ENCODE data around the gene PMFBP1.

Gene PMFBP1, protein sequence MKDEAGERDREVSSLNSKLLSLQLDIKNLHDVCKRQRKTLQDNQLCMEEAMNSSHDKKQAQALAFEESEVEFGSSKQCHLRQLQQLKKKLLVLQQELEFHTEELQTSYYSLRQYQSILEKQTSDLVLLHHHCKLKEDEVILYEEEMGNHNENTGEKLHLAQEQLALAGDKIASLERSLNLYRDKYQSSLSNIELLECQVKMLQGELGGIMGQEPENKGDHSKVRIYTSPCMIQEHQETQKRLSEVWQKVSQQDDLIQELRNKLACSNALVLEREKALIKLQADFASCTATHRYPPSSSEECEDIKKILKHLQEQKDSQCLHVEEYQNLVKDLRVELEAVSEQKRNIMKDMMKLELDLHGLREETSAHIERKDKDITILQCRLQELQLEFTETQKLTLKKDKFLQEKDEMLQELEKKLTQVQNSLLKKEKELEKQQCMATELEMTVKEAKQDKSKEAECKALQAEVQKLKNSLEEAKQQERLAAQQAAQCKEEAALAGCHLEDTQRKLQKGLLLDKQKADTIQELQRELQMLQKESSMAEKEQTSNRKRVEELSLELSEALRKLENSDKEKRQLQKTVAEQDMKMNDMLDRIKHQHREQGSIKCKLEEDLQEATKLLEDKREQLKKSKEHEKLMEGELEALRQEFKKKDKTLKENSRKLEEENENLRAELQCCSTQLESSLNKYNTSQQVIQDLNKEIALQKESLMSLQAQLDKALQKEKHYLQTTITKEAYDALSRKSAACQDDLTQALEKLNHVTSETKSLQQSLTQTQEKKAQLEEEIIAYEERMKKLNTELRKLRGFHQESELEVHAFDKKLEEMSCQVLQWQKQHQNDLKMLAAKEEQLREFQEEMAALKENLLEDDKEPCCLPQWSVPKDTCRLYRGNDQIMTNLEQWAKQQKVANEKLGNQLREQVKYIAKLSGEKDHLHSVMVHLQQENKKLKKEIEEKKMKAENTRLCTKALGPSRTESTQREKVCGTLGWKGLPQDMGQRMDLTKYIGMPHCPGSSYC

DNA sequence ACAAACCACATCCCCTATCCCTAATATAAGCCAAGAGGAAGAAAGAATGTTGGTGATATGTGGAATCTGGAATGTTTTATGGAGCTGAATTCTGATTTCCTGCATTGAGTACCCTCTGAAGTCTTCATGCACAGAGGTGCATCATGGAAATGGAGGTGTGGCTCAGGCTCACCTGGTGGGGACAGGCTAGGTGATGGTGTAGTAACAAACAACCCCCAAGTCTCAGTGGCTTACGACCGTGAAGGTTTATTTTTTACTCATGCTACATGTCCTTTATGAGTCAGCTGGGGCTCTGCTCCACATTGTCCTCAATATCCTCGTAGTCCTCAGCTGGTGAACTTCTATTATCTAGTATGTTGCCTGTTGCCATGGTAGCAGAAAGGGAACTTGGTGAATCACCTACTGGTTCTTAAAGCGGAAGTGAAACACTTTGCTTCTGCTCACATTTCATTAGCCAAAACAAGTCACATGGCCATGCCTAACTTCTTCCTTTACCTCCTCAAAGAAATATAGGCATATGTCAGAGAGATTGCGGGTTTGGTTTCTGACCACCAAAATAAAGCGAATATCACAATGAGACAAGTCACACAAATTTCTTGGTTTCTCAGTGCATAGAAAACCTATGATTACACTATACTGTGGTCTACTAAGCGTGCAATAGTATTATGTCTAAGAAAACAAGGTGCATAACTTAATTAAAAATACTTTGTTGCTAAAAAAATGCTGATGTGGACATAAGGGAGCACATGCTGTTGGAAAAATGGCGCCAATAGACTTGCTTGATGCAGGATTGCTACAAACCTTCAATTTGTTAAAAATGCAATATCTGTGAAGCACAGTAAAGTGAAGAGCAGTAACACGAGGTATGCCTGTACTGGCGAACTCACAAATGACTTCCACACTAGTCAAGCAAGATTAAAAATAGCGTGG is at the start of gene PMFBP1:
Gene PMFBP1 (minus strand): TSS at position 51 of the 930 bp plus-strand sequence. CDS start 947 bp downstream, outside the sequence.
- peak; percentile 2 to 8 (median 3) for DNase-seq (ENCODE audit: low read depth in 2 of 3, low spot score in 1 of 3)

DNA sequence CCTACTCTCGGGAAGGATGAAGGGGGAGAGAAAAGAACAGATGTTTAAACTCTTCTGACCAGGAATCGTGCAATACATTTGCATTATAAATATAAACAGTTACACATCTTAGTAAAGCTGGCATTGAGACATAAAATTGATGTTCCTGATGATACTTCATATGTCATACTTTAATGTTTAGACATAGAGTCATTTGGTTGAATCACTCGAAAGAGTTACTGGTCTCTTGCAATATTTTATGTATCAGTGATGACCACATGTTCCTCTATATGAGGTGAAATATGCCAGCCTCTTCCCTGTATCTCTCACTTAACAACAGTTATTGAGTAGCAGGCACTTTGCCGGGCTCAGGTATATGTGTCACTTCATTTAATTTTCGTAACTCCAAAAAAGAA is 49.7 kb upstream of the PMFBP1 start:
- no peak for DNase-seq (ENCODE audit: low read depth in 2 of 3, low spot score in 1 of 3)

DNA sequence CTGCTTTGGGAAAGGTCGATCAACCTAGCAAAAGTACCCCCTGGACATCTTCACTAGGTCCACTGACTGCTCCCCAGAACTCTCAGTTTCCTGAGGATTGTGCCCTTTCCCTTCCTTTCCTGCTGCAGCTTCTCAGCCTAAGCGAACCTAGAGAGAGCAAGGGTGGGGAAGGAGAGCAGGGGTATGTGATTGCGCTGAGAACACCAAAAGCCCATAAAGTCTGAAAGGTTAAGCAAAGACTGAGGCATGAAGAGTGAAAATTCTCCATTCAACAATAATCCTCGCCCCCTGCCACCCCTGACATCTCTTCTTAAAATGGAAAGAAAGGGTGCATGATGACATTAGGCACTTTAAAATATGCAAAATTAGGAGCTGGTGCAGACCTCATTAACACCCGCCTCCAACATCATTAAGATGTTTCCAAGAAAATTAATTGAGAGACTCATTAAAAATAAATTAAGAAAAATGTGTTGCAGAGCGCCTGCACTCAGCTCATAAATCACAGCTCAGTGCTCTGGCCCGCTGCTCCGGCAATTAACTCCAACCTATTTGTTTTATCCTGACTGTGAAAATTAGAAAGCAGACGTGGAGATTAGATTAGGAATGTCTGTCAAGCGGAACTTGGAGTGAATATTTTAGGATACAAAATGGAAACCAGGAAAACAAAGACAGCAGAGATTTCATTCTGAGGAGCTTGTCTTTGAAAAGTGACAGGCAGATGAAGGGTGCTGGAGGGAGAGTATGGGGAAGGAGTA is 49.1 kb upstream of the PMFBP1 start:
- no peak for DNase-seq (ENCODE audit: low read depth in 2 of 3, low spot score in 1 of 3)

DNA sequence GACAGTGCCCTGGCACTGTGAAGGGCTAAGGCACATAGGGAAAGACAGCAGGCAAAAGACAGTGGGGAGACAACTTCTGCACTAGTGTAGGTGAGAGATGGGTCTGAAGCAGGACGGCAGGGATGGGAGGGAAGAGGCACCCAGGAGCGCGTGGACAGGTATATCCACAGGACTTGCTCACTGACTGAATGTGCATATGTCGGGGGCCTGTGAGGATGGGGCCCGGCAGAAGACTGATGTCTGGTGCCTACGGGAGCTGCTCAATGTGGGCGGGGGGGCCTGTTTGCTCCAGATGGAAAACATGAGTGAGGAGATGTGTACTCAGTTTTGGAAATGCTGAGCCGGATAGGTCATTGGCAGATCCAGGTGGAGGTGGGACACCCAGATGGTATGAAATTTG is 47.3 kb upstream of the PMFBP1 start:
- DNase-seq (ENCODE audit: low read depth in 2 of 3, low spot score in 1 of 3): no peak

DNA sequence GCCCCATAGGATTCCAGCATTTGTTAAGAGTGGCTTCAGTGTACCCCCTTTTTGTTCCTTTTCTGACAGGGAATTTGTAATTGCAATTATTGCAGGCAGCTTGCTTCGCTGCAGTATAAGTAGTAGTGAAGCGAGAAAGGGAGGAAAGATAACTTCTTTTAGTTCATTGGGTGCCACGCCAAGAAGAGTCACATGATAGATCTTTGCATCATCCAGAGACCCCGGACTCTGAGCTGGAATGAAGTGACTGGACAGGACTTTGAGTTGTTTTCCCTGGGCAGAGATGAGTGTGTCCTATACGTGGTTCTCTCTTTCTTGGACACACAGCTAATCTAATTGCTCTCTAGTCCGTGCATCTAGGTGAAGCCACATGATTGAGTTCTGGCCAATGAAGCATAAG is 44.8 kb upstream of the PMFBP1 start:
- DNase-seq (ENCODE audit: low read depth in 2 of 3, low spot score in 1 of 3): no peak

DNA sequence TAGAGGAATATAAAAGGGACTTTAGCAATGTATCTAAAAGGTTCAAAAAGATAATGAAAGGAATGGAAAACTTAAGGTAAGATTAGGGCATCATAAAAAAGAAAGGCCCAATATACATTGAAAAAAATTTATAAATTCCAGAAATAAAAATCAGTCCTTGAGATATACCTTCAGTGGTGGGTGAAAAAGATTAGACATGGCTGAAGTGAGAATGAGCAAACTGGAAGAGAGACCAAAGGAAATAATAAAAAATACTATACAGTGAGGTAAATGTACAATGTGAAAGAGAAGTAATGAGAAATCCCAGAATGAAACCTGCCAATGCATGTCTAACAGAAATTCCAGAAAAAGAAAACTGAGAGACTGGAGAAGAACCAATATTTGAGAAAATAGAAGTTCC is 42.9 kb upstream of the PMFBP1 start:
- DNase-seq (ENCODE audit: low read depth in 2 of 3, low spot score in 1 of 3): no peak

DNA sequence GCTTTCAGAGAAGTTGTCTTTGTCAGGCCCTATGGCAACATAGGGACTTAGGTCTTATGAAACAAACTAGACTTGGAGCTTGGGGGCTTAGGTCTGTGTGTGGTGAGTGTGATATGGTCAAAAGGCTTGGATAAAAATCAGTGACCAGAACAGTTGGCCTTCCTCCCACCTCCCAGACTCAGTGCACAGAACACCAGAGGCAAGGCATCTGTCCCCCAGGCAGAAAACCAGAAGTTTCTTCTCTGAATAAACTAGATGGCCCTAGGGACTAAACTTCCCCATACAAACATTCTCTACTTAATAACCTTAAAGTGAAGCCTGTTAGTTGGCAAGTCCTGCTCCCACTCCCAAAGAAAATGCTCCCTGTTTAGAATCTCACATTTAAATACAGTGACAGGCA is 39.2 kb upstream of the PMFBP1 start:
- DNase-seq (ENCODE audit: low read depth in 2 of 3, low spot score in 1 of 3): no peak

DNA sequence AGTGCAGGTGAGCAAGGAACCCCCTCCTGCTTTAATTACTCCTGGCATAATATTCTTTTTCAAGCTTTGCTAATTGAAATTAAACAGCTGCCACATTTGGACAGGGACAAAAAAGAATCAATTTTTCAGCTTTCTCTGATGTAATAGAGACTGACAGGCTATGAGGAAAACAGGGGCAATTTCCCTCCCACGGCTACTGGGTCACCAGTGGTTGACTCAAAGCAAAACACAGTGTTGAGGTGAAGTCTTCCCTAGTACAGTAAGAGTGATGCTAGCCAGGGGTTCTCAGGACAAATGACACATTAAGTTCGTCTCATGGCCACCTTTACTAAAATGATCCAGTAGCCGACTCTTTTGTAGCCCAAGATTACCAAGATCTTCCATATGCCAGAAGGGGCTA is 38.6 kb upstream of the PMFBP1 start:
- no peak for DNase-seq (ENCODE audit: low read depth in 2 of 3, low spot score in 1 of 3)

DNA sequence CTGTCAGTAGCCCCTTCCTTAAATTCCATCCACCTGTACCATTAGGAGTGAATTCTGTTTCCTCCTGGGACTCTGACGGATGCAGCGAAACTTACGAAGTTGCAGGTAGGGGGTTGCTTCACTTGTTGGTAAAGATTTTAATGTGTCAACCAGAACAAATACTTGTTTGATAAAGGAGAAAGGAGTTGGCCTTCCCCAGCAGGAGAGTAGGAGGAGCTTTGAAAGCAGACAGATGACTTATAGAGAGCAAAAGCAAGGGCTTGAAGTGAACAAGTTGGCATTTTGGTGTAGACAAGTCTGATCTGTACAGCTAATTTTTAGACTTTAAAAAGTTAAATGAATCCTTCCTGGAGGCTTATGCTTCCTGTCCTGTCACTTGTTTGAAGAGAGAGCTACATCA is 38.1 kb upstream of the PMFBP1 start:
- DNase-seq (ENCODE audit: low read depth in 2 of 3, low spot score in 1 of 3): no peak

DNA sequence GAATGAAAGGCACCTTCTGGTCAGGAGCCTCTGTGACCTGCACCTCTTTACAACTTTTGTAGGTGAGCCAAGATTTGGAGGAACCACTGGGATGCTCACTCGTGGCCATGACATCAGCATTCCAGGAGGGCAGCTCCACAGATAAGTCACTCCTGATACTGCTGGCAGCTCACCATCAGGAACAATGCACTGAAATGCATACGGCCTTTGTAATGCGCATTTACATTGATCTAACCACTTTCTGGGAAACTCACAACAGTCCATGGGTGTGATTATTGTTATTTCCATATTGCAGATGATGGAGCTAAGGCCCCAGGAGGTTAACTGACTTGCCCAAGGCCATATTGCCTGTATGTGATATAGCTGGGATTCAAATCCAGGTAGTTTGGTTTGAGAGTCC is 34.3 kb upstream of the PMFBP1 start:
- DNase-seq (ENCODE audit: low read depth in 2 of 3, low spot score in 1 of 3): no peak

DNA sequence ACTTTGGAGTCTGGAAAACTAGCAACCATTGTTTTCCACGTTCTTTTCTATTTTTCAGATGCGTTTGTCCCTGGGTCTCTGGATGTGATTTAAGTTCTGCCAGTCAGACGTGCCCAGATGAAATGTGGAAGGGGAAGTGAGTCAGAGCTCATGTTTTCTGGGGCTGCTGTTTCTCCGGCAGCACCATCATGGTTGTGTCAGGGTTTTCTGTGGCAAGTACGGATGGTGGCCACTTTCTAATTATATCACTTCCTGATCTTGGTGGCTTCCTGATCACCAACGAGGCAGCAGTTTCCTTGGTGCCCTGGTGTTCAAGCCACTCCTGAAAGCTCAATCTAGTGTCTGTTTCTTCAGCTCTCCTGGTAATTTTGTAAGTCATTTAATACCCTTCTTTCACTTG is 31.4 kb upstream of the PMFBP1 start:
- DNase-seq (ENCODE audit: low read depth in 2 of 3, low spot score in 1 of 3): peak in 1 of 3 donors; percentile 15

DNA sequence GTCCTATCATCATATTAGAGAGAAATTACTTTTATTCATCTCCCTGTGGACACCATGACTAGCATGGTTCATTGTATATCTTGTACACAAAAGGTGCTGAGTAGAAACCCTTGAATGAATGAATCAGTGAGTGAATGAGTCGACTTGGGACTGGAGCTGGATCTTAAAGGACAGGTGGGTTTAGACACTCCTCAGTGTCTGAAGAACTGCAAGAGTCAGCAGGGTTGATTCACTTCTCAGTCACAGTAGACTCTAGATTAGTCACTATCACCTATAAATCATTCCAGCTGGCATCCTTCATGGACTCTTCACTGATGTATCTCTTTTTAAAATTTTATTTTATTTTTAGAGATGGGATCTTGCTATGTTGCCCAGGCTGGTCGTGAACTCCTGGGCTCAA is 30.1 kb upstream of the PMFBP1 start:
- no peak for DNase-seq (ENCODE audit: low read depth in 2 of 3, low spot score in 1 of 3)

DNA sequence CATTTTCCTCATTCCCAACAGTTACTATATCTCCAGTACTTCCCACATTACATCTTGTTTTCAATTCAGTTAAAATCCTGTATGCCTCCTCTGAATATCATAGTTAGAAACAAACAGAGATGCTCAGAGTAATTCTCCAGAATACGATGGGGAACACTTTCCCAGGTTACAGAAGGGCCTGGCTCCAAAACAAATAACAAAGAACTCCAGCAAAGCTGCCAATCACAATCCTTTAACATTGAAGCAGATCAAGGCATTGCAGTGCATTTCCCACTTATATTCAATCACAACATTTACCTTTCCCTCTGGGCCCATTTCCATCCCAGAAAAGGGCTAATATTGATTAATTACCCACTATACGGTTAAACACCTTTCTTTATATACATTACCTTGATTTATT is 29.4 kb upstream of the PMFBP1 start:
- no peak for DNase-seq (ENCODE audit: low read depth in 2 of 3, low spot score in 1 of 3)

DNA sequence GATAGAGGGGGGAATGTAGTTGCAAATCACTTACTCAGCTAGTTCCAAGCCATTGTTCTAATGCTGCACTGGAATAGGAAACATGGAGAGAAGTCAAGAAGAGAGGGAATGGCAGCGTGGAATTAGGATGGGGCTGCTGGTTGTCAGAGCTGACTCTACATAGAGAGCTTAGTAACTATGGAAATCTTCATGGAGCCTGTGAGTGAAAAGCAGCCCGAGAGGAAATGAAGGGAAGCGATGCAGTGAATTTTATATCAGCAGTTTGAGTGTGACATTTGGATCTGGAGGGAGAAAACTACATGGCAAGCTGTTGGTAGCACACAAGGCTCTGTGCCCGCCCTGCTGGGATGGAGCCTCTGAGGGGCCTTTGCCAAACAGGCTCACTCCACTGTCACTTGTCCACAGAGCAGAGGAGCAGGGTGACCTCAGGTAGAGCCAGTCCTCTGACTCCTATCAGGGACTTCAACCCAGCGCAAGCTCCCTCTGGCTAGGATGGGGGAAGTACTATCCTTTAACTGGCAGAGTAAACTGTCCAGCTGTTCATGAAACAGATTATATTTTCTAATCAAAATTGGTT is 27.9 kb upstream of the PMFBP1 start:
- DNase-seq (ENCODE audit: low read depth in 2 of 3, low spot score in 1 of 3): no peak

DNA sequence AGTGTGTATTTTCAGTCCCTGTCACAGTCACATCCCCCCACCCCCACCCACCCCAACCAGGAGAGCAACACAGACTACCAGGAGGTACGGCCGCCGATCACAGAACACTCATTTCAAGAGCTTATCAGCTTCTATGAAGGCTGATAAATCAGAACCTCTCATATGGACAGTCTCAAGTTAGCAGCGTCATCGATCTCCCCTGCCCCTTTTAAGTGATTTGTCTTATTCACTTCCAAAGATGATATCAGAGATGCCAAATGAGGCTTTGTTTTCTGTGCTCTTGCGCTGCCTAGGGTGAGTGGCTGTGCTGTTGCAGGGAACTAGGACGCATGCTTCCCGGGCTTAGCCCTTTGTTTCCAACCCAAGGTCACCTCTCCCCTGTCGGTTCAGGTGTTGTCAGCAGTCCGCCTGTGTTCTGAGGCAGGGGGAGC is 26.8 kb upstream of the PMFBP1 start:
- DNase-seq (ENCODE audit: low read depth in 2 of 3, low spot score in 1 of 3): no peak

DNA sequence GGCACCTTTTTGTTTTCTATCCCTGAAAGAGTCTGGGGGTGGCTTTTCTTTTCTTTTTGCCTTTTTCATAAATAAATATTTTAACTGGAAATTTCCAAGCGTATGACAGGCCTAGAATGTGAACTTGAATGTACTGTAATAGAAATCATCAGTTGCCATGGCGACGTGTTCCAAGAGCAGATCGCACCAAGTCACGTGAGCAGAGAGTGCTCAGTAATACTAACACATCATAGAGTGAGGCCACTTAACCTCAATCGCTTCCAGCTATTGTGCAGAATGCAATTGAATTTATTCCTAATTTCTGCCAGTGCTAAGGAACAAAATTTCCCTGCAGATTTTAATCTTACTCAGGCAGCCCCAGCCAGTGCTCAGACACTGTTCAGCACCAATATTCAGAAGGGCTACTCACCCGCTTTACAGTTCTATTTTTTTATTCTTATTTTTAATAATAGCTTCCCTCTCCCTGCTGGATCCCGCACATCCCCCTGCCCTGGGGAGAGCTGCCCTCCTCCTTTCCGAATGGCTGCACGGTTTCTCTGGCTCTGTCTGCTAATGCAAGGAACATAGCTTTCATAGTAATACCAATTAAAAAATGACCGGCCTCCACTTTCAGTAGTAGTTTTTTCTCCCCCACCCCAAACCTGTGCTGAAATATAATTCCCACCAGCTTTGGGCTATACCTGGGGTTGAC is 26.2 kb upstream of the PMFBP1 start:
- no peak for DNase-seq (ENCODE audit: low read depth in 2 of 3, low spot score in 1 of 3)

DNA sequence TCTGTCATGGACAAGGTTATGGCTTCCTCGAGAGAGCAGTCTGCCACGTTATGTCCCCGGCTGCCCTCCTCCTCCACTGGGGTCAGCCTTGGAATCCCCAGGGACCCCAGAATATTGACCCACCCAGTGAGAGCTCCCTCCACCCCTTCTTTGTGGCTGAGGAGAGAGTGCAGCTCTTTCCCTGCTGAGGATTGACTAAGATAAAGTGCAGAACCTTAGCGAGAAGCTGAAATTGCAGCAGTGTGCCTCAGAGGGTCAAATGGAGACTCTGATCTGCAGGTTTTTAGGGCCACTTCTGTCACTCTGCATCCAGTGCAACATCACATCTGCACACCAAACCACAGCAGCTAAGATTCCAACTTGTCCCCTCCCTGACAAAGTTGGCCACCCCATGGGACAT is 25.6 kb upstream of the PMFBP1 start:
- DNase-seq (ENCODE audit: low read depth in 2 of 3, low spot score in 1 of 3): no peak

DNA sequence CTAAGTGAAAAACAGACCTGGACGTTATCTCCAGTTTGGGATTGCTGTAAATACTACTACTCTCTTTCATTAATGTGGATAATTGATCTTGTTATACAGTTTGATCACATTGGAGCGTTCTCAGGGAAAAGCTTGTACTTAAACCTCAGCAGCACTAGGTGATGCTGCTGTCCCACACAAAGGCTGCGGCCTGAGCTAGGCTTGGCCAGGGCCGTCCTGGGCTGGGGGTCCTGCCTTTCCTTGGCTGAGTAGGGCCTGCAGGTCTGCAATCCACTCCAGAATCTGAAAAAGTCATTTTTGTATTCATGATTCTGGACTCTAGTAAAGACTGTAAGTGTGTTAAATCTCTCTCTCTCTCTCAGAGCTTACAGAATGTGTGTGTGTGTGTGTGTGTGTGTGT is 23.7 kb upstream of the PMFBP1 start:
- DNase-seq (ENCODE audit: low read depth in 2 of 3, low spot score in 1 of 3): no peak

DNA sequence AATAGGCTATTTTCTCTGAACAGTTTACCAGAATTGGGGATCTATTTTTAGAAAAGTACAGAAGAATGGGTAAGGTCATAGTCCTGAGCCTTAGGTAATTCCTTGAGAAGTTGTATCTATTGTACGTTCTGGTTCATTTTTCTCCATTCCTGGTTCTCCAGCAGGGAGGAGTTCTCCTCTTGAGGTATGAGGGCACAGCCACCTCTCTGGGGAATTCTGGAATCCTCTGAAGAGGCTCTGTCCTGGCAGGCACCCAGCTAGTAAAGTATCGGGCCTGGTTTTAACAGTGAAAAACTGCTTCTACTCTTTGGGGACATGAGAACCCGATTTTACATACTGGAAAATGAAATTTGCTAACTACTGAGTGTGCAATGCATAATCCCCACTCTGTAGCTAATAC is 19.6 kb upstream of the PMFBP1 start:
- DNase-seq (ENCODE audit: low read depth in 2 of 3, low spot score in 1 of 3): no peak
